Measurements from ENCODE around the gene NPAS2. TPM values are rescaled to one million over a fixed set of nuclear protein-coding genes. Genes with fewer than 3 reads are reported as not detected.

The NPAS2 gene
- total and polyA plus RNA-seq, 12 donors, result 4.7 to 51.3 (median 17.6) TPM

- WGBS, 4 donors, result 58 to 62% (median 60%) methylated on average over 10 of the region's 10 CpGs
- peaks cover 0 to 6% of the 10 kb centered on the region in 2 donors for H3K4me1 ChIP-seq (replicated peaks in 1 of 2)
- no peak for TF ChIP-seq CTCF (IDR thresholded peaks at IDR 0.05)
- TF ChIP-seq POLR2A (IDR thresholded peaks at IDR 0.05), result no peak
- no peak overlapping the region for H3K4me3 ChIP-seq
- no peaks in the 10 kb centered on the region for H3K9me3 ChIP-seq (replicated peaks in 1 of 3)
- H3K27me3 ChIP-seq, result no peaks in the 10 kb centered on the region
- H3K27ac ChIP-seq, result no peak overlapping the region
- peak; percentile 34 to 62 (median 51) for DNase-seq
- H3K36me3 ChIP-seq (replicated peaks in 1 of 2), result no peaks in the 10 kb centered on the region
- intact Hi-C loops (cut with DNase I), result no loop called here
Measured at GRCh38 chr2:100791294-100791935, 28.5 kb upstream of the NPAS2 start.

GRCh38 chr2:100791936-100792308, 28.0 kb upstream of the NPAS2 start:
- 88 to 94% (median 89%) methylated on average over 5 to 7 of the region's 7 CpGs for WGBS, 4 donors
- intact Hi-C loops (cut with DNase I), result no loop called here

GRCh38 chr2:100793220-100793619, 26.7 kb upstream of the NPAS2 start:
- no peak overlapping the region for H3K27ac ChIP-seq
- no peaks in the 10 kb centered on the region for H3K27me3 ChIP-seq
- no peaks in the 10 kb centered on the region for H3K36me3 ChIP-seq (replicated peaks in 1 of 2)
- H3K4me3 ChIP-seq, result no peak overlapping the region
- 91 to 100% (median 95%) methylated on average over 3 to 8 of the region's 8 CpGs for WGBS, 4 donors
- H3K9me3 ChIP-seq (replicated peaks in 1 of 3), result no peaks in the 10 kb centered on the region
- DNase-seq, result no peak
- peaks cover 0 to 6% of the 10 kb centered on the region in 2 donors for H3K4me1 ChIP-seq (replicated peaks in 1 of 2)
- no peak for TF ChIP-seq POLR2A (IDR thresholded peaks at IDR 0.05)
- TF ChIP-seq CTCF (IDR thresholded peaks at IDR 0.05), result no peak
- intact Hi-C loops (cut with DNase I), result no loop called here

More at GRCh38 chr2:100791936-100792308, 28.0 kb upstream of the NPAS2 start:
- TF ChIP-seq CTCF (IDR thresholded peaks at IDR 0.05), result no peak
- no peak for TF ChIP-seq POLR2A (IDR thresholded peaks at IDR 0.05)
- Histone ChIP-seq H3K4me1 (replicated peaks in 1 of 2) (peaks cover 0 to 6% of the 10 kb centered on the region in 2 donors), H3K9me3 (replicated peaks in 1 of 3) (no peaks in the 10 kb centered on the region), H3K27me3 (no peaks in the 10 kb centered on the region), H3K4me3 (no peak overlapping the region), H3K27ac (no peak overlapping the region), H3K36me3 (replicated peaks in 1 of 2) (no peaks in the 10 kb centered on the region)
- no peak for DNase-seq

- DNase-seq, result no peak
- Histone ChIP-seq H3K36me3 (replicated peaks in 1 of 2) (no peaks in the 10 kb centered on the region), H3K4me1 (replicated peaks in 1 of 2) (peaks cover 0 to 6% of the 10 kb centered on the region in 2 donors), H3K9me3 (replicated peaks in 1 of 3) (no peaks in the 10 kb centered on the region), H3K27me3 (no peaks in the 10 kb centered on the region), H3K4me3 (no peak overlapping the region), H3K27ac (no peak overlapping the region)
- no peak for TF ChIP-seq POLR2A (IDR thresholded peaks at IDR 0.05)
- TF ChIP-seq CTCF (IDR thresholded peaks at IDR 0.05), result no peak
- intact Hi-C loops (cut with DNase I), result no loop called here
- 83 to 93% (median 87%) methylated on average over 9 of the region's 9 CpGs for WGBS, 4 donors
Measured at GRCh38 chr2:100793982-100794381, 26.0 kb upstream of the NPAS2 start.

Measured in adrenal gland (tissue), 12 donors.